WERI-Rb-1 (cell line): ENCODE measurements around the gene ADGRV1.

ENCODE experiments used
- DNase-seq: peaks from one replicate; pipeline ENCODE4 v3.0.0-alpha.2; 2020
- H3K27ac ChIP-seq: fragments of 250-450 bp; sonication (Bioruptor Pico); 2 replicates; pipeline ENCODE4 v1.5.1; 2020; ENCODE audit warnings: mild to moderate bottlenecking, moderate library complexity
- H3K27me3 ChIP-seq: fragments of 250-450 bp; sonication (Bioruptor Pico); 2 replicates; pipeline ENCODE4 v1.5.1; 2021; ENCODE audit warnings: mild to moderate bottlenecking, low read depth, moderate library complexity; ENCODE audit not compliant: insufficient read depth, severe bottlenecking
- H3K36me3 ChIP-seq: fragments of 250-450 bp; sonication (Bioruptor Pico); 2 replicates; pipeline ENCODE4 v1.5.1; 2020; ENCODE audit warnings: mild to moderate bottlenecking, moderate library complexity
- H3K4me3 ChIP-seq: 2 replicates; pipeline ENCODE4 v1.5.1; 2011; ENCODE audit warnings: low read depth, mild to moderate bottlenecking, control low read depth, low read length
- H3K9me3 ChIP-seq: fragments of 250-450 bp; sonication (Bioruptor Pico); 2 replicates; pipeline ENCODE4 v1.5.1; 2021; ENCODE audit warnings: mild to moderate bottlenecking, moderate library complexity; ENCODE audit not compliant: severe bottlenecking
- CTCF ChIP-seq: IDR thresholded peaks from 2 replicates; pipeline ENCODE4 v1.5.1; 2011; ENCODE audit warnings: low read depth, mild to moderate bottlenecking, control low read depth, inconsistent platforms, low read length

Gene ADGRV1

GRCh38 chr5:91101600-91102379 is 543.2 kb downstream of the ADGRV1 start:
- Histone ChIP-seq H3K27ac (no peak overlapping the region), H3K4me3 (no peak overlapping the region), H3K36me3 (peaks cover 38% of the 10 kb centered on the region), H3K9me3 (peaks cover 2% of the 10 kb centered on the region), H3K27me3 (no peaks in the 10 kb centered on the region)
- peak; percentile 74 for TF ChIP-seq CTCF
- peak; percentile 60 for DNase-seq

GRCh38 chr5:91103353-91104061 is 544.9 kb downstream of the ADGRV1 start:
- DNase-seq = no peak
- Histone ChIP-seq H3K36me3 (peaks cover 38% of the 10 kb centered on the region), H3K27me3 (no peaks in the 10 kb centered on the region), H3K9me3 (peaks cover 2% of the 10 kb centered on the region), H3K4me3 (no peak overlapping the region), H3K27ac (no peak overlapping the region)
- TF ChIP-seq CTCF = no peak

- DNase-seq = no peak
- H3K27ac ChIP-seq = no peak overlapping the region
- H3K9me3 ChIP-seq = peaks cover 2% of the 10 kb centered on the region
- peaks cover 38% of the 10 kb centered on the region for H3K36me3 ChIP-seq
- no peak overlapping the region for H3K4me3 ChIP-seq
- TF ChIP-seq CTCF = no peak
- no peaks in the 10 kb centered on the region for H3K27me3 ChIP-seq
These were observed 545.5 kb downstream of the ADGRV1 start for GRCh38 chr5:91104062-91104448.

- Histone ChIP-seq H3K36me3 (peaks cover 42% of the 10 kb centered on the region), H3K27me3 (no peaks in the 10 kb centered on the region), H3K9me3 (peaks cover 2% of the 10 kb centered on the region), H3K27ac (no peak overlapping the region), H3K4me3 (no peak overlapping the region)
- DNase-seq = no peak
- TF ChIP-seq CTCF = no peak
These were observed 548.4 kb downstream of the ADGRV1 start for GRCh38 chr5:91106842-91107511.

GRCh38 chr5:91109634-91110033 is 551.0 kb downstream of the ADGRV1 start:
- Histone ChIP-seq H3K4me3 (no peak overlapping the region), H3K27ac (no peak overlapping the region), H3K27me3 (no peaks in the 10 kb centered on the region), H3K9me3 (peaks cover 2% of the 10 kb centered on the region), H3K36me3 (peaks cover 17% of the 10 kb centered on the region)
- no peak for DNase-seq
- TF ChIP-seq CTCF = no peak
